Measurements from ENCODE around the gene BDH1.
"Not testable (repeated sequence)": the region's sequence is repeated elsewhere in the genome, so short reads cannot be mapped to it uniquely, and the experiment has no call there.

BDH1 gene

GRCh38 chr3:197577366-197578074 lies 21.8 kb upstream of the BDH1 start:
- DNase-seq (ENCODE audit: low spot score) = no peak

GRCh38 chr3:197576838-197577237 lies 21.1 kb upstream of the BDH1 start:
- no peak for DNase-seq (ENCODE audit: low spot score)

GRCh38 chr3:197575362-197575761 lies 19.6 kb upstream of the BDH1 start:
- DNase-seq (ENCODE audit: low spot score) = no peak

GRCh38 chr3:197574396-197574991 lies 18.7 kb upstream of the BDH1 start:
- DNase-seq (ENCODE audit: low spot score) = not testable (repeated sequence)

- DNase-seq (ENCODE audit: low spot score) = no peak
Measured at GRCh38 chr3:197573048-197573767, 17.4 kb upstream of the BDH1 start.

- not testable (repeated sequence) for DNase-seq (ENCODE audit: low spot score)
Measured at GRCh38 chr3:197571880-197572172, 16.1 kb upstream of the BDH1 start.

- DNase-seq (ENCODE audit: low spot score) = not testable (repeated sequence)
Measured at GRCh38 chr3:197571074-197571879, 15.5 kb upstream of the BDH1 start.

- DNase-seq (ENCODE audit: low spot score) = not testable (repeated sequence)
Measured at GRCh38 chr3:197569433-197569832, 13.7 kb upstream of the BDH1 start.

- no peak for DNase-seq (ENCODE audit: low spot score)
Measured at GRCh38 chr3:197567904-197568681, 12.3 kb upstream of the BDH1 start.

- not testable (repeated sequence) for DNase-seq (ENCODE audit: low spot score)
Measured at GRCh38 chr3:197566155-197566554, 10.4 kb upstream of the BDH1 start.

- no peak for DNase-seq (ENCODE audit: low spot score)
Measured at GRCh38 chr3:197564097-197564843, 8.5 kb upstream of the BDH1 start.

- DNase-seq (ENCODE audit: low spot score) = no peak
Measured at GRCh38 chr3:197562398-197563251, 6.9 kb upstream of the BDH1 start.

GRCh38 chr3:197561926-197562325 lies 6.2 kb upstream of the BDH1 start:
- DNase-seq (ENCODE audit: low spot score) = no peak

GRCh38 chr3:197559651-197560050 lies 3.9 kb upstream of the BDH1 start:
- no peak for DNase-seq (ENCODE audit: low spot score)

GRCh38 chr3:197554562-197555280 lies 1.0 kb downstream of the BDH1 start:
- peak; percentile 98 for DNase-seq (ENCODE audit: low spot score)

GRCh38 chr3:197554196-197554561 lies 1.6 kb downstream of the BDH1 start:
- peak; percentile 49 for DNase-seq (ENCODE audit: low spot score)

GRCh38 chr3:197552198-197552597 lies 3.6 kb downstream of the BDH1 start:
- no peak for DNase-seq (ENCODE audit: low spot score)

- no peak for DNase-seq (ENCODE audit: low spot score)
Measured at GRCh38 chr3:197550489-197550888, 5.3 kb downstream of the BDH1 start.

GRCh38 chr3:197549261-197549885 lies 6.4 kb downstream of the BDH1 start:
- no peak for DNase-seq (ENCODE audit: low spot score)

All from hepatic stellate cell (primary cell).